ENCODE measurements around the gene TINCR.

GRCh38 chr19:5533257-5533656 is 34.5 kb downstream of the TINCR start:
- TF ChIP-seq EZH2 (IDR thresholded peaks at IDR 0.05; ENCODE audit: borderline replicate concordance, low read length): no peak
- no peak for TF ChIP-seq CTCF (IDR thresholded peaks at IDR 0.05; ENCODE audit: low read length)

Data from OCI-LY1 (cell line).